ENCODE measurements around the gene XRCC1.

Gene XRCC1

DNA sequence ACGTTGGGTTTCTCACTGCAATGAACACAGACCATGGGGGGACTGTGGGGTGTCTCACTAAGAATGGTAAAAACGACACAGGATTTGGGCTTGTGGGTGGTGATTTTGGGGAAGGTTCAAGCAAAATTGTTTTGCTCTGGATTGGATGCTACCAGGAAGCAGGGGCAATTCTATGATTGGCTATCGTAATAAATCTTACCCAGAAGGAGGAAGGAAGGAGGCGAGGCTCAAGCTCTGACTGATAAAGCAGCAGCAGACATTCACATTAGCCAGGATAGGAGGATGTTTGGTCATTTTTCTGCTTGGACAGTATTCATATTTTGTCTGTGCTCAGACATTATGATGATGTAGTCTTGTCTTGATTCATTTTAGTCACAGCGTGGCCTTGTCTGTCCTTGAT lies 22.5 kb upstream of the XRCC1 start:
- H3K27ac ChIP-seq = no peak overlapping the region
- TF ChIP-seq ZFX (IDR thresholded peaks at IDR 0.05) = no peak
- TF ChIP-seq, protein P1, sequence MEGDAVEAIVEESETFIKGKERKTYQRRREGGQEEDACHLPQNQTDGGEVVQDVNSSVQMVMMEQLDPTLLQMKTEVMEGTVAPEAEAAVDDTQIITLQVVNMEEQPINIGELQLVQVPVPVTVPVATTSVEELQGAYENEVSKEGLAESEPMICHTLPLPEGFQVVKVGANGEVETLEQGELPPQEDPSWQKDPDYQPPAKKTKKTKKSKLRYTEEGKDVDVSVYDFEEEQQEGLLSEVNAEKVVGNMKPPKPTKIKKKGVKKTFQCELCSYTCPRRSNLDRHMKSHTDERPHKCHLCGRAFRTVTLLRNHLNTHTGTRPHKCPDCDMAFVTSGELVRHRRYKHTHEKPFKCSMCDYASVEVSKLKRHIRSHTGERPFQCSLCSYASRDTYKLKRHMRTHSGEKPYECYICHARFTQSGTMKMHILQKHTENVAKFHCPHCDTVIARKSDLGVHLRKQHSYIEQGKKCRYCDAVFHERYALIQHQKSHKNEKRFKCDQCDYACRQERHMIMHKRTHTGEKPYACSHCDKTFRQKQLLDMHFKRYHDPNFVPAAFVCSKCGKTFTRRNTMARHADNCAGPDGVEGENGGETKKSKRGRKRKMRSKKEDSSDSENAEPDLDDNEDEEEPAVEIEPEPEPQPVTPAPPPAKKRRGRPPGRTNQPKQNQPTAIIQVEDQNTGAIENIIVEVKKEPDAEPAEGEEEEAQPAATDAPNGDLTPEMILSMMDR (conservative IDR thresholded peaks at IDR 0.05) = no peak

GRCh38 chr19:43596842-43597461 lies 21.6 kb upstream of the XRCC1 start:
- H3K27ac ChIP-seq = peak overlapping the region; percentile 82
- TF ChIP-seq, protein P1 (conservative IDR thresholded peaks at IDR 0.05) = no peak
- no peak for TF ChIP-seq ZFX (IDR thresholded peaks at IDR 0.05)

DNA sequence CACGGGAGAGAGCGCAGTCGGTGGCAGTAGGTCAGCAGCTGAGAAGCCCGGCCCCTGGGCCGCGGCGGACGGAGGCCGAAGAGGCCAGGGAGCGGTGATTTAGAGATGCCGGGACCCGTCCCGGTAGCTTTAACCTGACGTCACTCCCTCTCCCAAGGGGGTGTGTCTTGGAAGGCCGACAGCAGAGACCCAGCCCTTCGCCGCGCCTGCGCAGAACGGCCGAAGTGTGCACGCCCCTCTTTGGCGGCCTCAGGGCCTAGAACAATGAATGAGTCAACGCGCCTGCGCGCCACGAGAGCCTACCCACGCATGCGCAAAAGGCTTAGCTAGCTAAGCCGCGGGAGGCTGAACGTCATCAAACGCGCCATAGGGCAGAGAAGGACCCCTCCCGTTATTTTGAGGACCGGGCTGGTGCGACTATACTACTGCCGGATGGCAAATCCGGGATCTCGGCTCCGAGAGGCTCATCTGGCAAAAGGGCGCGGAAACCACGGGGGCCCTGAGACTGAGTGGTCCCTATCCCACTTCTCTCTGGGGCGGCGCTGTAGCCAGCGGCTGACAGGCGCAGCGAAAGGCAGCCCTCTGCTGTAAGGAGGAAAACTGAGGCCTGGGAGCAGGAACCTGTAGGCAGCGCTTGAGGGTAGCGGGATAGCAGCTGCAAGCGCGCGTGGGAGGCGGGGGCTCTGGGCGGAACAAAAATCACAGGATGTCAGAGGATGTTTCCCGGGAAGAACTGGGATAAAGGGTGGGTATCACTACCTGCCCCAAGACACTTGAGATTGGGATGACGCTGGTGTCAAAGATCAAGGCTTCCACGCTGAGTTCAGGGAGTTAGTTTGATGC lies 20.9 kb upstream of the XRCC1 start, which contains the start of the genes IRGQ and ZNF576:
IRGQ (minus strand) TSS at position 136 of the 843 bp plus-strand sequence. CDS start 796 bp downstream, outside the sequence.
ZNF576 (plus strand) TSS at position 597 of the 843 bp plus-strand sequence. CDS start 514 bp downstream, outside the sequence.
- TF ChIP-seq, protein P1 (conservative IDR thresholded peaks at IDR 0.05) = no peak
- no peak for TF ChIP-seq ZFX (IDR thresholded peaks at IDR 0.05)
- H3K27ac ChIP-seq = peak within 1 kb of the TSS; percentile 82

DNA sequence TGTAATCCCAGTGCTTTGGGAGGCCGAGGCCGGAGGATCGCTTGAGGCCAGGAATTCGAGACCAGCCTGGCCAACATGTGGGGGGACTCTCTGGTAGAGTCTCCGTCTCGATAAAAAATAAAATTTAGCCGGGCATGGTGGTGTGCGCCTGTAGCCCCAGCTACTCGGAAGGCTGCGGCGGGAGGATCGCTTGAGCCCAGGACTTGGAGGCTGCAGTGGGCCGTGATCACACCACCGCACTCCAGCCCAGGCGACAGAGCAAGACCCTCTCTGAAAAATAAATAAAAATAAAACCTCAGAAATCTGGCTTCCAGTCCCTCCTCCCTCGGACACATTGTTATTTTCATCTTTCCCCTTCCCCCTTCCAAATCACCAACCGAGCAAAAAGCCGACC lies 20.3 kb upstream of the XRCC1 start:
- peak overlapping the region; percentile 82 for H3K27ac ChIP-seq
- TF ChIP-seq, protein P1 (conservative IDR thresholded peaks at IDR 0.05) = no peak
- no peak for TF ChIP-seq ZFX (IDR thresholded peaks at IDR 0.05)

- TF ChIP-seq ZFX (IDR thresholded peaks at IDR 0.05) = no peak
- TF ChIP-seq, protein P1 (conservative IDR thresholded peaks at IDR 0.05) = peak; percentile 80
- peak overlapping the region; percentile 82 for H3K27ac ChIP-seq
These were observed 19.6 kb upstream of the XRCC1 start for GRCh38 chr19:43594710-43595604.

DNA sequence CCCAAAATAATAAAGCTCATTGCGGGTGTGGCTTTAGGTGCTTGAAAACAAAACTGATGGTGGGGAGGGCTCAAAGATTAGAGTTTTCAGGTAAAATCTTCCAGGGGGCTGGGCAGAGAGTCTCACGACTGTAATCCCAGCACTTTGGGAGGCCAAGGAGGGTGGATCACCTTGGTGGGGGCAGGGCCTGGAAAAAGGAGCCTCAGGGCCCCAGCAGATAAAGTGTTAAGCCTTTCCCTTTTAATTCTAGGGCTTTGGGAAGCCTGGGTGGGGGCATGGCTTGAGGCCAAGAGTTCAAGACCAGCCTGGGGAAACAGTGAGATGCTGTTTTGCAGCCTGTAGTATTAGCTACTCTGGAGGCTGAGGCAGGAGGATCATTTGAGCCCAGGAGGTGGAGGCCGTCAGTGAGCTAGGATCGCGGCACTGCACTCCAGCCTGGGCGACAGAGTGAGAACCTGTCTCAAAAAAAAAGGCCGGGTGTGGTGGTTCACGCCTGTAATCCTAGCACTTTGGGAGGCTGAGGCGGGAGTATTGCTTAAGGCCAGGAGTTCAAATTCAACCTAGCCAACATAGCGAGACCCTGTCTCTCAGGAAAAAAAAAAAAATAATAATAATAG lies 18.9 kb upstream of the XRCC1 start:
- TF ChIP-seq ZFX (IDR thresholded peaks at IDR 0.05) = no peak
- TF ChIP-seq, protein P1 (conservative IDR thresholded peaks at IDR 0.05) = no peak
- H3K27ac ChIP-seq = peak overlapping the region; percentile 82; the same call in 1 of the 2 replicates

Measured in C4-2B (cell line).